Measurements from ENCODE around the gene CKAP5.

DNA sequence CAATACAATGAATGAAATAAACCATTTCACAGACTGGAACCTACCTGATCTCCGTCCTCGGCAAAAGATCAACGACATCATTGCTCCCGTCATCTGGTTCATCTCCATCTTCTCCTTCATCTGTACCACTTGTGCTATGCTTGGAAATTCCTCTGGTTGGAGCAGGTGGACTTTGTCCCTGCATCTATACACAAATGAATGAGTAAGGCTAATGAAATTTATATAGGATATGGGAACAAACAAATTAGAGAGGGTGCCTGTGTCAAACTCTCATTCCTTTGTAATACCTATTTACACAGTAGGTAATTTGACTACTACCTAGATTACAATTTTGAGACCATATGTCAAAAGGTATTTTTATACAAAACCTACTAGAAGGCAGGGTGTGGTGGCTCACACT, 67.7 kb downstream of the CKAP5 start:
- TF ChIP-seq, protein P1, sequence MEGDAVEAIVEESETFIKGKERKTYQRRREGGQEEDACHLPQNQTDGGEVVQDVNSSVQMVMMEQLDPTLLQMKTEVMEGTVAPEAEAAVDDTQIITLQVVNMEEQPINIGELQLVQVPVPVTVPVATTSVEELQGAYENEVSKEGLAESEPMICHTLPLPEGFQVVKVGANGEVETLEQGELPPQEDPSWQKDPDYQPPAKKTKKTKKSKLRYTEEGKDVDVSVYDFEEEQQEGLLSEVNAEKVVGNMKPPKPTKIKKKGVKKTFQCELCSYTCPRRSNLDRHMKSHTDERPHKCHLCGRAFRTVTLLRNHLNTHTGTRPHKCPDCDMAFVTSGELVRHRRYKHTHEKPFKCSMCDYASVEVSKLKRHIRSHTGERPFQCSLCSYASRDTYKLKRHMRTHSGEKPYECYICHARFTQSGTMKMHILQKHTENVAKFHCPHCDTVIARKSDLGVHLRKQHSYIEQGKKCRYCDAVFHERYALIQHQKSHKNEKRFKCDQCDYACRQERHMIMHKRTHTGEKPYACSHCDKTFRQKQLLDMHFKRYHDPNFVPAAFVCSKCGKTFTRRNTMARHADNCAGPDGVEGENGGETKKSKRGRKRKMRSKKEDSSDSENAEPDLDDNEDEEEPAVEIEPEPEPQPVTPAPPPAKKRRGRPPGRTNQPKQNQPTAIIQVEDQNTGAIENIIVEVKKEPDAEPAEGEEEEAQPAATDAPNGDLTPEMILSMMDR (IDR thresholded peaks at IDR 0.05): no peak
- no peak for TF ChIP-seq POLR2AphosphoS5 (IDR thresholded peaks at IDR 0.05)

Data from suprapubic skin (tissue), 3 donors.